OCI-LY7 (cell line): ENCODE data around the gene SLC48A1. TPM values are rescaled to one million over a fixed set of nuclear protein-coding genes. Genes with fewer than 3 reads are reported as not detected.

Source experiments
- BruUV-seq: library from RNA; stranded (reverse); fragments of 400-500 nt; replicated peaks from 2 replicates; lab custom pipeline; 2021; lab: Mats Ljungman, UMichigan
- CTCF ChIA-PET: fragments of 300-600 bp; sonication (Branson Sonifier 250); formaldehyde crosslinking; loops from one replicate; lab custom pipeline; 2022; ENCODE audit warnings: antibody characterized with exemption; ENCODE audit not compliant: unreplicated experiment; lab: Charles Lee
- POLR2A ChIA-PET: fragments of 300-600 bp; sonication (Branson Sonifier 250); formaldehyde crosslinking; loops from one replicate; lab custom pipeline; 2022; ENCODE audit warnings: antibody characterized with exemption; lab: Charles Lee
- DNase-seq: peaks from one replicate; pipeline ENCODE4 v3.0.0-alpha.2; 2015; ENCODE audit warnings: low spot score
- H2AFZ ChIP-seq: fragments of 200-600 bp; sonication (generic), shearing (Covaris generic); 2 replicates; pipeline ENCODE4 v1.6.1; 2014; ENCODE audit warnings: mild to moderate bottlenecking, antibody characterized with exemption, low read length, moderate library complexity
- H3K27ac ChIP-seq: fragments of 200-600 bp; sonication (generic); 2 replicates; pipeline ENCODE4 v1.5.1; 2014; ENCODE audit warnings: mixed run types, low read depth, mild to moderate bottlenecking, moderate library complexity, low read length, inconsistent platforms; ENCODE audit not compliant: poor library complexity, severe bottlenecking
- H3K36me3 ChIP-seq: fragments of 200-600 bp; sonication (generic); 2 replicates; pipeline ENCODE4 v1.6.1; 2014; ENCODE audit warnings: mild to moderate bottlenecking, antibody characterized with exemption, low read length, moderate library complexity, mixed read lengths; ENCODE audit not compliant: insufficient read depth
- H3K4me1 ChIP-seq: fragments of 200-600 bp; sonication (generic); 2 replicates; pipeline ENCODE4 v1.5.1; 2014; ENCODE audit warnings: mild to moderate bottlenecking, low read length; ENCODE audit not compliant: insufficient read depth, poor library complexity, severe bottlenecking
- H3K4me2 ChIP-seq: fragments of 200-600 bp; sonication (generic); 2 replicates; pipeline ENCODE4 v1.6.1; 2014; ENCODE audit warnings: mild to moderate bottlenecking, low read length
- H3K4me3 ChIP-seq: fragments of 200-600 bp; sonication (generic); 2 replicates; pipeline ENCODE4 v1.5.1; 2014; ENCODE audit warnings: mild to moderate bottlenecking, low read depth, low read length; ENCODE audit not compliant: poor library complexity, severe bottlenecking
- H3K79me2 ChIP-seq: fragments of 200-600 bp; sonication (generic); 2 replicates; pipeline ENCODE4 v1.6.1; 2016; ENCODE audit warnings: low read depth, mild to moderate bottlenecking, low read length, moderate library complexity, mixed read lengths; ENCODE audit not compliant: insufficient read depth
- H3K9me2 ChIP-seq: fragments of 200-600 bp; sonication (generic); 2 replicates; pipeline ENCODE4 v1.6.1; 2016; ENCODE audit warnings: mild to moderate bottlenecking, low read length, mixed read lengths; ENCODE audit not compliant: insufficient read depth
- H3K9me3 ChIP-seq: fragments of 200-600 bp; sonication (generic); 2 replicates; pipeline ENCODE4 v1.6.1; 2014; ENCODE audit warnings: mild to moderate bottlenecking, mixed run types, low read length, mixed read lengths
- H4K20me1 ChIP-seq: fragments of 200-600 bp; sonication (generic); 2 replicates; pipeline ENCODE4 v1.6.1; 2014; ENCODE audit warnings: mild to moderate bottlenecking, antibody characterized with exemption, low read length, moderate library complexity, mixed read lengths; ENCODE audit not compliant: insufficient read depth
- EZH2phosphoT487 ChIP-seq: fragments of 200-600 bp; sonication (generic); IDR thresholded peaks from 2 replicates; pipeline ENCODE4 v1.6.1; 2018; ENCODE audit warnings: low read depth, borderline replicate concordance, mild to moderate bottlenecking, mixed run types, antibody characterized with exemption, low read length, moderate library complexity, mixed read lengths
- intact Hi-C: fragments of 100-400 bp; cut with micrococcal nuclease; formaldehyde crosslinking; loops from one replicate; pipeline ENCODE4 v1.10.0; 2022; ENCODE audit not compliant: unreplicated experiment
- total RNA-seq, 2 experiments: library from RNA; depleted of rRNA in 1 of 2; stranded (reverse); fragments of >200 nt in 1 of 2; shearing (Covaris generic) in 1 of 2; gene quantifications; 2 replicates each; pipeline ENCODE4 v1.2.3, GENCODE V29; 2014 to 2022
- TF ChIP-seq, protein P1 (sequence below): fragments of 200-600 bp; sonication (generic); conservative IDR thresholded peaks from 2 replicates; pipeline ENCODE4 v1.5.1; 2014; ENCODE audit warnings: mild to moderate bottlenecking, antibody characterized with exemption, low read length, moderate library complexity, mixed read lengths

The SLC48A1 gene
- total RNA-seq, 2 experiments from 2014 or later, result 9.6 to 12.0 TPM

GRCh38 chr12:47767216-47767724, 5.8 kb upstream of the SLC48A1 start:
- Histone ChIP-seq H2AFZ (no peak overlapping the region), H3K4me2 (no peak overlapping the region), H3K4me1 (peaks cover 19% of the 10 kb centered on the region), H3K9me2 (no peaks in the 10 kb centered on the region), H3K36me3 (no peaks in the 10 kb centered on the region), H3K4me3 (no peak overlapping the region), H3K79me2 (no peaks in the 10 kb centered on the region), H3K27ac (no peak overlapping the region), H3K9me3 (no peaks in the 10 kb centered on the region), H4K20me1 (no peaks in the 10 kb centered on the region)
- ChIA-PET POLR2A (interaction anchor here (1.0 to 2.6 kb wide), 6 partner anchors 9 to 47 kb away, joined by 3 to 12 read pairs (median 8); no protein-coding TSS in a partner anchor), CTCF (interaction anchor here (0.6 to 7.1 kb wide), 9 partner anchors 9 to 57 kb away, joined by 3 to 74 read pairs (median 6); partner anchors contain the start of gene RAPGEF3)
- TF ChIP-seq, protein P1, sequence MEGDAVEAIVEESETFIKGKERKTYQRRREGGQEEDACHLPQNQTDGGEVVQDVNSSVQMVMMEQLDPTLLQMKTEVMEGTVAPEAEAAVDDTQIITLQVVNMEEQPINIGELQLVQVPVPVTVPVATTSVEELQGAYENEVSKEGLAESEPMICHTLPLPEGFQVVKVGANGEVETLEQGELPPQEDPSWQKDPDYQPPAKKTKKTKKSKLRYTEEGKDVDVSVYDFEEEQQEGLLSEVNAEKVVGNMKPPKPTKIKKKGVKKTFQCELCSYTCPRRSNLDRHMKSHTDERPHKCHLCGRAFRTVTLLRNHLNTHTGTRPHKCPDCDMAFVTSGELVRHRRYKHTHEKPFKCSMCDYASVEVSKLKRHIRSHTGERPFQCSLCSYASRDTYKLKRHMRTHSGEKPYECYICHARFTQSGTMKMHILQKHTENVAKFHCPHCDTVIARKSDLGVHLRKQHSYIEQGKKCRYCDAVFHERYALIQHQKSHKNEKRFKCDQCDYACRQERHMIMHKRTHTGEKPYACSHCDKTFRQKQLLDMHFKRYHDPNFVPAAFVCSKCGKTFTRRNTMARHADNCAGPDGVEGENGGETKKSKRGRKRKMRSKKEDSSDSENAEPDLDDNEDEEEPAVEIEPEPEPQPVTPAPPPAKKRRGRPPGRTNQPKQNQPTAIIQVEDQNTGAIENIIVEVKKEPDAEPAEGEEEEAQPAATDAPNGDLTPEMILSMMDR, result peak; percentile 86
- TF ChIP-seq EZH2phosphoT487, result no peak
- BruUV-seq, result no TSS peak
- intact Hi-C loops, result loop anchor here (1.0 kb wide), 2 partner anchors 25 to 52 kb away; no protein-coding TSS in a partner anchor
- peak; percentile 78 for DNase-seq

DNA sequence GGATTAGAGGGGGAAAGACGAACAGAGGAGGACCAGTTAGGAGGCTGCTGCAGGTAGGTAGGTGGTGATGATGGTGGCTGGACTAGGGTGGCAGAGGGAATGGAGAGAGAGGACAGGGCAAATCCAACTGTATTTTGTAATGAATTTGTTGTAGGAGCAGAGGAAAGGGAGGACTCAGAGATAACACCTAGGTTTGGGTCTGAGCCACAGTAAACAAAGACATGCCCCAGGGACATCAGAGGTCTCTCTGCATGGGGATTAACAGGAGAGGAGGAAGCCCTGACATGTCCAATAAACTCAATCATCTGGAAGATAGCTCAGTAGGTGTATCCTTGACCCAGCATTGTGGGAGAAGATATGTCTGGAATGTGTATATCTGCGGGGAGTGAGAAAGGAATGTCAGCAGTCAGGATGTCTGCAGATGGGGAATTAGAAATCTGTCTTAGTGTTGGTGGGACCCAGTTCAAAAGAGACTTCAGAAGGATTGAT, 4.7 kb upstream of the SLC48A1 start:
- H2AFZ ChIP-seq, result no peak overlapping the region
- no peaks in the 10 kb centered on the region for H4K20me1 ChIP-seq
- intact Hi-C loops, result no loop called here
- no peak overlapping the region for H3K4me3 ChIP-seq
- no peak for TF ChIP-seq EZH2phosphoT487
- H3K9me3 ChIP-seq, result no peaks in the 10 kb centered on the region
- ChIA-PET POLR2A (interaction anchor here (2.5 to 2.7 kb wide), 3 partner anchors 11 to 28 kb away, joined by 10 to 14 read pairs (median 12); partner anchors contain the start of gene RAPGEF3), CTCF (interaction anchor here (1.4 to 7.1 kb wide), 2 partner anchors 25 to 73 kb away, joined by 3 to 74 read pairs; no protein-coding TSS in a partner anchor)
- H3K27ac ChIP-seq, result no peak overlapping the region
- DNase-seq, result no peak
- peaks cover 22% of the 10 kb centered on the region for H3K4me1 ChIP-seq
- BruUV-seq, result no TSS peak
- no peak overlapping the region for H3K4me2 ChIP-seq
- H3K79me2 ChIP-seq, result no peaks in the 10 kb centered on the region
- H3K9me2 ChIP-seq, result no peaks in the 10 kb centered on the region
- no peaks in the 10 kb centered on the region for H3K36me3 ChIP-seq

DNA sequence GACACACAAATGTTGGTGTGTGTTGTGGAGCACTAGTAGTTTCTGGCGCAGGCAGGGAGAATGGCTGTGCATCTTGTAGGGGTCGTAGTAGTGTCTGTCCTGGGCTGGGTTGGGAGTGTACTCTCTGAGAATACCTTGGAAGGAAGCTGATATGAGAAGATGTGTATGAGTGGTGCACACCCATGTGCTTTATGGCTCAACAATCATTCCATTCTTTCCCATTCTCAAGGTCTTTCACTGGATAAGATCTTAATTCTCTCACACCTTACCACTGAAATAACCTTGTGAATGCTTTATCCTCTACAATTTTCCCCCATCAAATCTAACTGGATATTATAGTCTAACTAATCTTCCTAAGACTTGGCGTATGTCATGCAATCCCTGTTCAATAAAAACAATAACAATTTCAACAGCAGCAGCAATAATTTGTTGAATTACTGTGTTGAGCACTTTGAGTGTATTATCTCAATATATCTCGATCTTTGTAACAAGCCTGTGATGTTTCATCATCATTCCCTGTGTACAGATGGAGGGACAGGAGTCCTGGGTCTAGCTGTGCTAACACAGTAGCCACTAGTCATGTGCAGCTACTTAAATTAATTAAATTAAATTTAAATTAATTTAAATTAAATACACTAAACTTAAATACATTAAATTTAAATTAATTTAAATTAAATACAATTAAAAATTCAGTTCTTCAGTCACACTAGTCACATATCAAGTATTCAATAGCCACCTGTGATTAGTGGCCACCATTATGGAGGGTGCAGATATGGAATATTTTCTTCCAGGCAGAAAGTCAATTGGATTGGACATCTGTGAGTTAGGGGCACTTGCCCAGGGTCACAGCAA, 3.6 kb upstream of the SLC48A1 start:
- intact Hi-C loops, result loop anchor here (10.0 kb wide), 1 partner anchor 195 kb away; the partner anchor contains the start of gene TMEM106C

More for the DNA sequence above, 3.6 kb upstream of the SLC48A1 start:
- CTCF ChIA-PET, result interaction anchor here (1.0 to 7.1 kb wide), 3 partner anchors 26 to 72 kb away, joined by 3 to 74 read pairs (median 5); no protein-coding TSS in a partner anchor
- no peaks in the 10 kb centered on the region for H4K20me1 ChIP-seq
- no peaks in the 10 kb centered on the region for H3K79me2 ChIP-seq
- no TSS peak for BruUV-seq
- no peaks in the 10 kb centered on the region for H3K9me2 ChIP-seq
- DNase-seq, result no peak
- H3K27ac ChIP-seq, result no peak overlapping the region
- H3K9me3 ChIP-seq, result no peaks in the 10 kb centered on the region
- no peak overlapping the region for H2AFZ ChIP-seq
- no peak overlapping the region for H3K4me2 ChIP-seq
- H3K4me3 ChIP-seq, result no peak overlapping the region
- H3K36me3 ChIP-seq, result no peaks in the 10 kb centered on the region
- POLR2A ChIA-PET, result interaction anchor here (1.1 to 2.7 kb wide), 3 partner anchors 12 to 29 kb away, joined by 3 to 14 read pairs (median 10); partner anchors contain the start of gene RAPGEF3
- H3K4me1 ChIP-seq, result peaks cover 21% of the 10 kb centered on the region
- TF ChIP-seq, protein P1, result no peak
- TF ChIP-seq EZH2phosphoT487, result no peak
